ENCODE measurements around the gene SAMD4B. TPM values are rescaled to one million over a fixed set of nuclear protein-coding genes. Genes with fewer than 3 reads are reported as not detected.
"Not testable (repeated sequence)": the region's sequence is repeated elsewhere in the genome, so short reads cannot be mapped to it uniquely, and the experiment has no call there.

Gene SAMD4B
- polyA plus RNA-seq, 6 donors from 2014 or later: 6.2 to 20.5 (median 9.7) TPM

- ATAC-seq (ENCODE audit: low read depth in 2 of 2) (no peak), DNase-seq (no peak)
- Mint-ChIP-seq H3K27ac (no peak overlapping the region), H3K9me3 (no peaks in the 10 kb centered on the region), H3K27me3 (no peaks in the 10 kb centered on the region), H3K4me3 (peak overlapping the region in 1 of 8 donors; percentile 2), H3K36me3 (peaks cover 0 to 22% of the 10 kb centered on the region in 2 donors), H3K4me1 (peaks cover 0 to 7% (median 0%) of the 10 kb centered on the region in 3 donors)
Measured at GRCh38 chr19:39370735-39371134, 28.5 kb downstream of the SAMD4B start.

GRCh38 chr19:39372047-39372802, 30.0 kb downstream of the SAMD4B start:
- Mint-ChIP-seq H3K36me3 (peaks cover 6 to 30% of the 10 kb centered on the region in 2 donors), H3K27me3 (no peaks in the 10 kb centered on the region), H3K4me1 (peaks cover 0 to 7% (median 0%) of the 10 kb centered on the region in 3 donors), H3K27ac (peak overlapping the region in 2 of 6 donors; percentile 34 to 38), H3K4me3 (peak overlapping the region in 2 of 8 donors; percentile 39 to 60), H3K9me3 (no peaks in the 10 kb centered on the region)
- DNase-seq (no peak), ATAC-seq (ENCODE audit: low read depth in 2 of 2) (no peak)

- no peak overlapping the region for H3K4me3 Mint-ChIP-seq
- DNase-seq (no peak), ATAC-seq (ENCODE audit: low read depth in 2 of 2) (no peak)
- no peaks in the 10 kb centered on the region for H3K27me3 Mint-ChIP-seq
- no peaks in the 10 kb centered on the region for H3K9me3 Mint-ChIP-seq
- H3K4me1 Mint-ChIP-seq: peaks cover 0 to 7% (median 0%) of the 10 kb centered on the region in 3 donors
- H3K36me3 Mint-ChIP-seq: peaks cover 7 to 32% of the 10 kb centered on the region in 2 donors
- peak overlapping the region in 2 of 6 donors; percentile 48 to 74 for H3K27ac Mint-ChIP-seq
Measured at GRCh38 chr19:39372941-39373340, 30.7 kb downstream of the SAMD4B start.

- ATAC-seq (ENCODE audit: low read depth in 2 of 2): no peak
- Mint-ChIP-seq H3K36me3 (peaks cover 14 to 43% of the 10 kb centered on the region in 2 donors), H3K4me1 (peaks cover 0 to 8% (median 0%) of the 10 kb centered on the region in 3 donors), H3K27ac (no peak overlapping the region), H3K4me3 (no peak overlapping the region), H3K9me3 (no peaks in the 10 kb centered on the region), H3K27me3 (no peaks in the 10 kb centered on the region)
- no peak for DNase-seq
Measured at GRCh38 chr19:39375929-39376328, 33.7 kb downstream of the SAMD4B start.

GRCh38 chr19:39377373-39378362, 35.4 kb downstream of the SAMD4B start:
- DNase-seq (no peak), ATAC-seq (ENCODE audit: low read depth in 2 of 2) (no peak)
- no peaks in the 10 kb centered on the region for H3K9me3 Mint-ChIP-seq
- H3K27ac Mint-ChIP-seq: peak overlapping the region in 3 of 6 donors; percentile 15 to 70 (median 43)
- H3K4me1 Mint-ChIP-seq: peaks cover 0 to 13% (median 0%) of the 10 kb centered on the region in 3 donors
- H3K36me3 Mint-ChIP-seq: peaks cover 19 to 42% of the 10 kb centered on the region in 2 donors
- peak overlapping the region in 1 of 8 donors; percentile 34 for H3K4me3 Mint-ChIP-seq
- no peaks in the 10 kb centered on the region for H3K27me3 Mint-ChIP-seq

GRCh38 chr19:39379366-39379765, 37.1 kb downstream of the SAMD4B start:
- H3K4me1 Mint-ChIP-seq: peaks cover 0 to 11% (median 0%) of the 10 kb centered on the region in 3 donors
- not testable (repeated sequence) for H3K9me3 Mint-ChIP-seq; H3K4me3 Mint-ChIP-seq; H3K27me3 Mint-ChIP-seq; DNase-seq; ATAC-seq (ENCODE audit: low read depth in 2 of 2)
- peak overlapping the region in 1 of 6 donors; percentile 93 for H3K27ac Mint-ChIP-seq
- H3K36me3 Mint-ChIP-seq: peaks cover 19 to 43% of the 10 kb centered on the region in 2 donors

GRCh38 chr19:39379865-39380396, 37.7 kb downstream of the SAMD4B start:
- H3K4me1 Mint-ChIP-seq: peaks cover 0 to 10% (median 1%) of the 10 kb centered on the region in 3 donors
- no peak for DNase-seq
- peaks cover 19 to 39% of the 10 kb centered on the region in 2 donors for H3K36me3 Mint-ChIP-seq

GRCh38 chr19:39380521-39381502, 38.6 kb downstream of the SAMD4B start:
- Mint-ChIP-seq H3K9me3 (no peaks in the 10 kb centered on the region), H3K36me3 (peaks cover 19 to 38% of the 10 kb centered on the region in 2 donors), H3K27me3 (no peaks in the 10 kb centered on the region), H3K4me1 (peaks cover 2 to 13% (median 6%) of the 10 kb centered on the region in 3 donors), H3K4me3 (no peak overlapping the region), H3K27ac (peak overlapping the region in 3 of 6 donors; percentile 7 to 72 (median 57))
- ATAC-seq (ENCODE audit: low read depth in 2 of 2) (no peak), DNase-seq (no peak)

More at GRCh38 chr19:39379865-39380396, 37.7 kb downstream of the SAMD4B start:
- Mint-ChIP-seq H3K27me3 (no peaks in the 10 kb centered on the region), H3K27ac (no peak overlapping the region), H3K9me3 (no peaks in the 10 kb centered on the region), H3K4me3 (no peak overlapping the region)
- no peak for ATAC-seq (ENCODE audit: low read depth in 2 of 2)

- H3K4me3 Mint-ChIP-seq: no peak overlapping the region
- ATAC-seq (ENCODE audit: low read depth in 2 of 2) (no peak), DNase-seq (no peak)
- H3K27ac Mint-ChIP-seq: peak overlapping the region in 4 of 6 donors; percentile 26 to 95 (median 42)
- peaks cover 6 to 21% (median 10%) of the 10 kb centered on the region in 3 donors for H3K4me1 Mint-ChIP-seq
- H3K9me3 Mint-ChIP-seq: no peaks in the 10 kb centered on the region
- no peaks in the 10 kb centered on the region for H3K27me3 Mint-ChIP-seq
- peaks cover 15 to 43% of the 10 kb centered on the region in 2 donors for H3K36me3 Mint-ChIP-seq
Measured at GRCh38 chr19:39381910-39382611, 39.8 kb downstream of the SAMD4B start.

GRCh38 chr19:39382991-39383828, 41.0 kb downstream of the SAMD4B start:
- Mint-ChIP-seq H3K4me1 (peaks cover 6 to 23% (median 10%) of the 10 kb centered on the region in 3 donors), H3K27ac (peak overlapping the region in 3 of 6 donors; percentile 84 to 87 (median 86)), H3K4me3 (no peak overlapping the region), H3K9me3 (no peaks in the 10 kb centered on the region), H3K27me3 (no peaks in the 10 kb centered on the region), H3K36me3 (peaks cover 14 to 42% of the 10 kb centered on the region in 2 donors)
- no peak for DNase-seq
- ATAC-seq (ENCODE audit: low read depth in 2 of 2): no peak
